ENCODE data around the gene LY6G6C.

LY6G6C gene

DNA sequence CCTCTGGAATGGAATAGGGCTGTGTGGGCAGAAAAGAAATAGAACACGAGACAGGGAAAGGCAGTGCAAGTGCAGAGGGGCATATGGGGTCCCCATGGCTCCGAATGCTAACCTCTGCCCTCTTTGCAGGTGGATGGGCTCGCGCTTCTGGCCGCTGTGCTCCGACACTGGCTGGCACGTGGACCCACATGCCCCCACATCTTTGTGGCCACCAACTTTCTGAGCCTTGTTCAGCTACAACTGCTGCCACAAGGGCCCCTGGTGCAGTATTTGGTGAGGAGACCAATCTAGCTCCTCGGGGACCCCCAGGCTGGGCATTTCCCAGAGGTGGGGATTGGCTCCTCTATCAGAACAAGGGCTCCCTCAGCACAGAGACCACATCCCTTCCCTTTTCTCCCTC is 39.8 kb upstream of the LY6G6C start:
- no peak for DNase-seq (ENCODE audit: low read depth, low spot score)
- in situ Hi-C loops (cut with HindIII; ENCODE audit: low sequenced_read_pairs), result no loop called here
- no peak overlapping the region for H3K4me3 ChIP-seq (ENCODE audit: low read depth, low read length)
- TF ChIP-seq, protein P1, sequence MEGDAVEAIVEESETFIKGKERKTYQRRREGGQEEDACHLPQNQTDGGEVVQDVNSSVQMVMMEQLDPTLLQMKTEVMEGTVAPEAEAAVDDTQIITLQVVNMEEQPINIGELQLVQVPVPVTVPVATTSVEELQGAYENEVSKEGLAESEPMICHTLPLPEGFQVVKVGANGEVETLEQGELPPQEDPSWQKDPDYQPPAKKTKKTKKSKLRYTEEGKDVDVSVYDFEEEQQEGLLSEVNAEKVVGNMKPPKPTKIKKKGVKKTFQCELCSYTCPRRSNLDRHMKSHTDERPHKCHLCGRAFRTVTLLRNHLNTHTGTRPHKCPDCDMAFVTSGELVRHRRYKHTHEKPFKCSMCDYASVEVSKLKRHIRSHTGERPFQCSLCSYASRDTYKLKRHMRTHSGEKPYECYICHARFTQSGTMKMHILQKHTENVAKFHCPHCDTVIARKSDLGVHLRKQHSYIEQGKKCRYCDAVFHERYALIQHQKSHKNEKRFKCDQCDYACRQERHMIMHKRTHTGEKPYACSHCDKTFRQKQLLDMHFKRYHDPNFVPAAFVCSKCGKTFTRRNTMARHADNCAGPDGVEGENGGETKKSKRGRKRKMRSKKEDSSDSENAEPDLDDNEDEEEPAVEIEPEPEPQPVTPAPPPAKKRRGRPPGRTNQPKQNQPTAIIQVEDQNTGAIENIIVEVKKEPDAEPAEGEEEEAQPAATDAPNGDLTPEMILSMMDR (IDR thresholded peaks at IDR 0.05; ENCODE audit: low read depth, low read length), result no peak

DNA sequence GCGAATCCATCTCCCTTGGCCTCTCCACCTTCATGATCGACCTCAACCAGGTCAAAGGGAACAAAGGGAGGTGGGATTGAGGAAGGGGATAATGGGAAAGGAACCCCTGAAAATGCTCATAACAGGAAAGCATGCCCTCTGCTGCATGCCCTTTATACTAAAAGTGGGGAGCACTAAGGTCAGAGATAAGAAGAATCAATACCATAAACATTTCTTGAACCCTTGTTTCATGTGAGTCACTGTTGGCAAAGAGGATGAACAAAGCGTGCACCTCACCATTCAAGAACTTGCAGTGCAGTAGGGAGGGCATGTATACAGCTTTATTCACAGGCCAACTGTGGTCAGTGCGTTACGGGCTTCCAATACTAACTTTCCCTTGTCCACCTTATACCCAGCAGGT is 39.2 kb upstream of the LY6G6C start:
- DNase-seq (ENCODE audit: low read depth, low spot score), result no peak
- TF ChIP-seq, protein P1 (IDR thresholded peaks at IDR 0.05; ENCODE audit: low read depth, low read length), result no peak
- H3K4me3 ChIP-seq (ENCODE audit: low read depth, low read length), result no peak overlapping the region
- in situ Hi-C loops (cut with HindIII; ENCODE audit: low sequenced_read_pairs), result no loop called here

DNA sequence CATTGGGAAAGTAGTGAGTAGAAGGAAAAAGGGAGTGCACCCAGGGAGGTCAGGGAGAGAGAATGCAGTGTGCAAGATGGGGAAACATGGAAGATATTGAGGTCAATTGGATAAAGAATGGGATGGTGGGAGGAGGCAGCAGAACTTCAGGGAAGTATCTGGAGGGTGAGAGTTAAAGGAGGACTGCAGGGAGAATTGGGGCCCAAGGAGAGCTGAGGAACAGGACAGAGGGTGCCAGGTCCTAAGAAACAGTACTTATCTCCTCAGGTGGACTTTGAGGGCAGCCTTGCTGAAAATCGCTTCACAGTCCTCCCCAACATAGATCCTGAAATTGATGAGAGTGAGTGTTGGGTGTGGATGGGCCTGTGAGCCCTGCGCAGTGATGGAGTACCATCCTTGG is 36.7 kb upstream of the LY6G6C start:
- in situ Hi-C loops (cut with HindIII; ENCODE audit: low sequenced_read_pairs), result no loop called here
- H3K4me3 ChIP-seq (ENCODE audit: low read depth, low read length), result no peak overlapping the region
- no peak for DNase-seq (ENCODE audit: low read depth, low spot score)
- TF ChIP-seq, protein P1 (IDR thresholded peaks at IDR 0.05; ENCODE audit: low read depth, low read length), result no peak

DNA sequence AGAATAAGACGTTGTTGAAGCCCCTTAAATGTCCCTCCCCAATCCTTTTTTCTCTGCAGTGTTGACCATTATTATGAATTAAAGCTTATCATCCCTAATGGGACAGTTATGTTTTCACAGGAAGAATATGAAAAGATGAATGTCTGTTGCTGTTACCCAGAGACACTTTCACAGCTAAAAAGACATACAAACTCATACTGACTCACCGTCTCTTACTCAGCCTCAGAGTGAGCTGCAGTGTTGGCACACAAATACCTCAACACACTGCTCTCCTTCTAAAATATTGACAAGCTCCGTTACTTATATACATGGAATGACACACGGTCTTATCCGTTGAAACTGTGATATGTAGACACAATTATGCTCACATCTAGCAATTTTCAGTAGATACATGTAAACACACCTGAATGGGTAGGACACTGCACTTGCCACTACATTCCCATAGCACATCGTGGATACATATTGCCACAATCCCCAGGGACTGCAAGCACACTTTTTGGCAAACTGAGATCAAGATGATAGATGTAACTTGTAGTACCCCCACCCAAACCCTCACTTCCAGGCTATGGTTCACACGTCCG is 31.3 kb upstream of the LY6G6C start:
- in situ Hi-C loops (cut with HindIII; ENCODE audit: low sequenced_read_pairs), result no loop called here
- TF ChIP-seq, protein P1 (IDR thresholded peaks at IDR 0.05; ENCODE audit: low read depth, low read length), result no peak
- H3K4me3 ChIP-seq (ENCODE audit: low read depth, low read length), result no peak overlapping the region
- peak; percentile 79 for DNase-seq (ENCODE audit: low read depth, low spot score)

DNA sequence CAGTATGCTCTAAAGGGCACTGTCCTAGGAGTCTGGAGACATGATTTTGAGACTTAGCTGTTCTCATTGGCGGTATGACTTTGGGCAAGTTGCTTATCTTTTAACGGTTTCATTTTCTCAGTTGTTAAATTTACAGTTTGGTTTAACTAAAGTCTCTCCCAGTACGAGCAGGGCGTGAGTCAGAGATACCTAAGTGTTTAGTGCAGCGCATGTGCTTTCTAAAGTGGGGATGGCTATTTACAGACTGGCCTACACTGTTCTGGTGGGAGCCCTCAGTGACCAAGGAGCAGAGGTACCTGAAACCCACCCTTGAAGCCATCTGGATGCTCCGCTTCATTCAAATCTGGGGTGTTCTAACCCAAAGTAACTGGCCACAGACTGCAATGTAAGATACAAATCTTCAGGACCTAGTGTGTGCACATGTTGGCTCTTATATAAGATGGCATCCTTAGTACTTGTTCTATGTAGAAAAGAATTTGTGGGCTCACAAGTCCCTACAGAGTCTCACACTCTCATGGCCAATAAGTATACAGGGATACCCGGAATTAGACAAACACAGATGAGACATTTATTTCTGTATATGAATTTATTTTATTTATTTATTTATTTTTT is 29.0 kb upstream of the LY6G6C start:
- in situ Hi-C loops (cut with HindIII; ENCODE audit: low sequenced_read_pairs), result no loop called here
- TF ChIP-seq, protein P1 (IDR thresholded peaks at IDR 0.05; ENCODE audit: low read depth, low read length), result no peak
- no peak overlapping the region for H3K4me3 ChIP-seq (ENCODE audit: low read depth, low read length)
- DNase-seq (ENCODE audit: low read depth, low spot score), result peak; percentile 45

DNA sequence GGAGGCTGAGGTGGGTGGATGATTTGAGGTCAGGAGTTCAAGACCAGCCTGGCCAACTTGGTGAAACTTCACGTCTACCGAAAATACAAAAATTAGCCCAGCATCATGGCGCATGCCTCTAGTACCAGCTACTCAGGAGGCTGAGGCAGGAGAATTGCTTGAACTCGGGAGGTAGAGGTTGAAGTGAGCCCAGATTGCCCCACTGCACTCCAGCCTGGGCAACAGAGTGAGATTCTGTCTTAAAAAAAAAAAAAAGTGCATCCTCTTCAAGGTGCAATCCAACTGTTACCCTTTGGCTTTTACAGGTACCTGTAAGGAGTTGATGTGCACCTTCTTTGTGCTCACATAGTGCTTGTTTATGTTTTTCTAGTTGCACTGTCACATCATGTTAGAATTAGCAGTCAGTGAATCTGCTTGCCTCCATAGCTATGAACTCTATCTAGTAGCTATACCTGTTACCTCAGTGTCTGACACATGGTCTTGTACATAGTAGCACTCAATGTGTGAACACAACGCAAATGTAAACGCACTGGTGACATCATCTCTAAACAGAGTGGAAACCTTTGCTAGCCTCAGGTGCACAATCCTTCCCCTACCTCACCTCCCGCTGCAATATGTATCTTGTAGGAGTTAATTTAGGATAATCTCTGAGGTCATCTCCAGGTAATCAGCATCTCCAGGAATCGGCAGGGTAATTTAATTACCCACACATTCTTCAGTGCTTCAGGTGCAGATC is 27.9 kb upstream of the LY6G6C start:
- in situ Hi-C loops (cut with HindIII; ENCODE audit: low sequenced_read_pairs), result no loop called here
- TF ChIP-seq, protein P1 (IDR thresholded peaks at IDR 0.05; ENCODE audit: low read depth, low read length), result no peak
- H3K4me3 ChIP-seq (ENCODE audit: low read depth, low read length), result no peak overlapping the region
- DNase-seq (ENCODE audit: low read depth, low spot score), result no peak

Data from astrocyte of the spinal cord (primary cell).